ENCODE data around the gene WDR88.
"Not testable (repeated sequence)": the region's sequence is repeated elsewhere in the genome, so short reads cannot be mapped to it uniquely, and the experiment has no call there.

The WDR88 gene, protein sequence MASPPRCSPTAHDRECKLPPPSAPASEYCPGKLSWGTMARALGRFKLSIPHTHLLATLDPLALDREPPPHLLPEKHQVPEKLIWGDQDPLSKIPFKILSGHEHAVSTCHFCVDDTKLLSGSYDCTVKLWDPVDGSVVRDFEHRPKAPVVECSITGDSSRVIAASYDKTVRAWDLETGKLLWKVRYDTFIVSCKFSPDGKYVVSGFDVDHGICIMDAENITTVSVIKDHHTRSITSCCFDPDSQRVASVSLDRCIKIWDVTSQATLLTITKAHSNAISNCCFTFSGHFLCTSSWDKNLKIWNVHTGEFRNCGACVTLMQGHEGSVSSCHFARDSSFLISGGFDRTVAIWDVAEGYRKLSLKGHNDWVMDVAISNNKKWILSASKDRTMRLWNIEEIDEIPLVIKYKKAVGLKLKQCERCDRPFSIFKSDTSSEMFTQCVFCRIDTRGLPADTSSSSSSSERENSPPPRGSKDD

DNA sequence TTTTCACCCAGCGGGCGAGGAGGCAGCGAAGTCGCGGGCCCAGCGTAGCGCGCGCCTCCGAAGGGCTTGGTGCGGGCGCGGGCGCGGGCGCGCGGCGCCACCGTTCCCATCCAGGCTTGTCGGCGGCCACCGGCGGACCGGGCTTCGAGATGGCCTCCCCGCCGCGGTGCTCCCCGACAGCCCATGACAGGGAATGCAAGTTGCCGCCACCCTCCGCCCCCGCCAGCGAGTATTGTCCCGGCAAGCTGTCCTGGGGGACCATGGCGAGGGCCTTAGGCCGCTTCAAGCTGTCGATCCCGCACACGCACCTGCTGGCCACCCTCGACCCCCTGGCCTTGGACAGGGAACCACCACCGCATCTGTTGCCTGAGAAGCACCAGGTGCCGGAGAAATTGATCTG is at the start of gene WDR88:
TSS of gene WDR88 (plus strand) at position 94 of the 400 bp plus-strand sequence. CDS start at position 150, 56 bp downstream.
- no peak for DNase-seq

DNA sequence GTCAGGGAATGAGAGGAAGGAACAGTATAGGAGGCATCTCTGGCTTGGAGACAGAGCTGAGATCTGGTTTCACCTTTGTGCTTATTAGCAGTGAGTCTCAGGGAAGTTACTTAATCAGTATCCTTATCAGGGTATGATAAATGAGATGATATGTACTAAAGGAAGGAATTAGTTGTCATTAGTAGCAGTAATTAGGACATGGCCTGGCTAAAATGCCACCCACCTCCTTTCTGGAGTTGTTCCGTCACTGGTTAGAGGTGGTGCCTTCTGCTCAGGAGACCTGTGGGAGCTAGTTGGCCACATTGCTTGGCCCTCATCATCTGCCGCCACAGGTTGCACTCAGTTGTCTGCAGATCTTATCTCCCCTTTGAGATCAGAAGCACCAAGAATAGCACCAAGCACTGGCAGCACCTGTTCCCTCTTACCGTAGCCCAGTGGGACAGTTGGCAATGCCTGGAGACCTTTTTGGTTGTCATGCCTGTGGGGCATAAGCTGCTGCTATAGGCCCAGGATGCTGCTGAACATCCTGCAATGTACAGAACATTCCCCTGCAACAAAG is 46.3 kb upstream of the WDR88 start:
- no peak for DNase-seq

DNA sequence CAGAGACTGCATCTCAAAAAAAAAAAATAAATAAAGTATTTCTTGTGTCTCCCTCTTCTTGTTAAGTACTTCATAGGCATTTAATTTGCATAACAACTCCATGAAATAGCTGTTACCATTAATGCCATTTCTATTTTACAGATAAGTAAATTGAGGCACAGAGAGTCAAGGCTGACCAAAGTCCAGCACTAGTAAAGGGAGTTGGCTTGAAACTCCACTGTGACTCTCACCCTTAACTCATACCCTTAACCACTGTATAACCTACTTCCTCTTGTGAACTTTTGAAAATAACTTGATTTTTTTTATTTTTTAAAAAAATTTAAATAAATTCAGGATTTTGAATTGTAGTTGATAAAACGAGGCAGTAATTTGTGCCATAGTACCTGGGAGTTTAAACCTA is 45.0 kb upstream of the WDR88 start:
- no peak for DNase-seq

DNA sequence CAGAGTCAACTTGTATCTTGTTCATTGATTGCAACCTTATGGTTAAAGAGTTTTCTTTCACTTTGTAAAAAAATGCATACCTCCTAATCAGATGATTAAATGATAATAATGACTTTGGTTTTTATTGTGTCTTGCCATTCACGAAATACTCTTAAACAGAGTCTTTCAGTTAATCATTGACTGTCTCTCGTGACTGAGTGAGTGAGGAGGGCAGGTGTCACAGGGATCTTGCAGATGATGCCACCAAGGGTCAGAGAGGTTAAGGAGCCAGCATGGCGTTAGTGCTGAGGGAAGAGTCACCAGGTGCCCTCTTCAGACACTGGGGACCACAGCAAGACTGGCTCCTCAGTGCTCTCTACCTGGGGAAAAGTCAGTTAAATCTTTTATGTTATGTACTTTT is 42.9 kb upstream of the WDR88 start:
- DNase-seq: peak; percentile 94

DNA sequence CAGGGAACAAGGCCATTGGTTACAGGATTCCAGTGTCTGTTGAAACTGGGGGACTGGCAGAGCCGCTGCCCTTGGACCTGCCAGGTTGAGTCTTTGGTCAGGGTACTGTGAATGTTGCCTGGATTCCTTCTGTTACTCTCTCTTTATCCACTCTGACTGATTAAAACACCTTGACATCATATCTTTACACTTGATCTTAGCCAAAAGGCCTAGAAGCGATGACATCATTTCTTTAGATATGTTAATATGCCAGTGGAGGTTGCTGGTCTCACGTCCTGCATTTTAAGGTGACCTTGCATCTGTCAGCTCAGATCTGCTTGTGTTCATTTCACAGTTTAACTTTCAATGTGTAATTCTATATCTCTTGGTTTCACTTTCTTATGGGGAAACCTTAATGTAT is 41.7 kb upstream of the WDR88 start:
- peak; percentile 60 for DNase-seq

DNA sequence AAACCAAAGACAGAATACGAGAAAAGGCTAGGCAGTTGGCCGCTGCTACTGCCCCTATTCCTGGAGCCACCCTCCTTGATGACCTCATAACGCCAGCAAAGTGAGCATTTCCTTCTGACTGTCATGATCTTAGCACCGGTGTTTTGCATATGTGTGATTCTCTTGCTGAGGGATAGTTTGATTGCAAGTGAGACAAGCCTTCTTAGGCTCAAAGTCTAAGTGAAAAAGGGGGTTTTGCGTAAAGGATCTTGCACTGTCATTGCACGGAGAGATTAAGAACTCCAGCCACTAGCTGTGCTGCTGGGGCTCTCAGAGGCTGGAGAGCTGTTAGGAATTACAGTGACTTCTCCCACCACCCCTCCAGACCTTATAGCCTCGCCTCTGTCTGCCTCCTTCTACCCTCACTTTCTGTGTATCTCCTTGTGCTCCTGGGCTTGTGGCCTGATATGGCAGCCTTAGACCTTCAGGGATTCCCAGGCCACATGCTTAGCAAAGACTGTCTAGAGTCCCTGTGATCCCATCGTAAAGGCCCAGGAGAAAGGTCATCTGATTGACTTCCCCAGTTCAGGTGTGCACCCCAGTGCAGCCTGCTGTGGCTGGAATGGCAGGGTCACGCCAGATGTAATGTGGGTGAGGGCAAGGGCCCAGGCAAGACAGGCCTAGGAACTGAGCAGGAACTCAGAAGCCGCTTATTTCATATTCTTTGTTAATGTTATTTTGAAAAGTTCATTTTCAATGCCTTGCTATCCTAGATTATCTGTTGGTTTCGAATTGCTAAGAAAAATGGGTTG is 38.3 kb upstream of the WDR88 start:
- no peak for DNase-seq

DNA sequence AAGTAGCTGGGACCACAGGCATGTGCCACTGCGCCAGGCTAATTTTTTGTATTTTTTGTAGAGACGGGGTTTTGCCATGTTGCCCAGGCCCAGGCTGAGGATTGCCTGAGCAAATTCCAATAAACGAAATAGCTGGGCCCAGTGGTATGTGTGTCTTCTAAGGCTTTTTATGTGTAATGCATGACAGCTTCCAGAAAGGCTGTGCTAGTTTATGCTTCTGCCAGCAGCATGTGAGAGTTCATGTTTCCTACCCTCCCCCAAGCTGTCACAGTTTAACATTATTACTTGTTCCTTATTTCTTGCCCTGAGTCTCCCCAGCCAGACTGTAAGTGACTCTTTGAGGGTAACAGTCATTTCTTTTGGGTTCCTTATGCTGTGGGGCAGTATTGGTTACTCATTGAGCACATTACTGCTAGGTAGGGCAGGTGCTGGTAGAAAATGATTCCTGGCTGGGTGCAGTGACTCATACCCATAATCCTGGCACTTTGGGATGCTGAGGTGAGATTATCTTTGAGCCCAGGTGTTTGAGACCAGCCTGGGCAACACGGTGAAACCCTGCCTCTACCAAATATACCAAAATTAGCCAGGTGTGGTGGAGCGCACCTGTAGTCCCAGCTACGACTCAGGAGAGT is 37.4 kb upstream of the WDR88 start:
- peak; percentile 54 for DNase-seq

DNA sequence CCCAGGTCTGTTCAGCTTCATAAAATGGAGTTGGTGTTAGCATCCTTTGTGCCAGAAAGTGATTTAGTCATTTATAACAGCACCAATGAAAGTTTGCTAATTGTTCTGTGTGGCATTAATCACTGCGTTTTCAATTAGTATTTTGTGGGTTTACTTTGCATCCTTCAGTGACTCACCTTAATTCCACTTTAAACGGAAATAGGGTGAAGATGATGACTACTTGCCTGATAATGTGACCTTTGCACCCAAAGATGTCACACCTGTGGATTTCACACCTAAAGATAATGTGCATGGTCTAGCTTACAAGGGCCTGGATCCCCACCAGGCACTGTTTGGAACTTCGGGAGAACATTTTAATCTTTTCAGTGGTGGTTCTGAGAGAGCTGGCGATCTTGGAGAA is 35.9 kb upstream of the WDR88 start:
- DNase-seq: peak; percentile 51

DNA sequence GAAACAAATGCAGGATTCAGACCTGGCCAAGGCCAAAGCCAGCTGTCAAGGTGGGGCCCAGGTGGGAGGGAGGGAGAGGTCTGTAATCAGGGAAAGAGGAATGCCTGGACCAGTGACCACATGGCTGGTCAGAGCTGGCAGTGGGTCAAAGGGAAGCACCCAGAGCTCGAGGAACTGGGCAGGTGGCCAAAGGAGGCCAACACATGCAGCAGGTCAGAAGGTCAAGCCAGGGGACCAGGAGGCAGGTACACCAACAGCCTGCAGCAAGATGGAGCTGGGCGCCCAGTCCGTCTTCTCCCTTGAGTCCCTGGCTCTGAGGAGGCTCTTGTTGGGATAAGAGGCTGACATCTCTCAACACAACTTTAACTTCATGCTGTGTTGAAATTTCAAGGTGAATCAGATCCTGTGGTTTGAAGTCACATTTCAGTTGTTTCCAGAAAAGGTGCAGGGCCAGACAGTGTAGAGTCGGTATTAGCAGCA is 33.8 kb upstream of the WDR88 start:
- no peak for DNase-seq

DNA sequence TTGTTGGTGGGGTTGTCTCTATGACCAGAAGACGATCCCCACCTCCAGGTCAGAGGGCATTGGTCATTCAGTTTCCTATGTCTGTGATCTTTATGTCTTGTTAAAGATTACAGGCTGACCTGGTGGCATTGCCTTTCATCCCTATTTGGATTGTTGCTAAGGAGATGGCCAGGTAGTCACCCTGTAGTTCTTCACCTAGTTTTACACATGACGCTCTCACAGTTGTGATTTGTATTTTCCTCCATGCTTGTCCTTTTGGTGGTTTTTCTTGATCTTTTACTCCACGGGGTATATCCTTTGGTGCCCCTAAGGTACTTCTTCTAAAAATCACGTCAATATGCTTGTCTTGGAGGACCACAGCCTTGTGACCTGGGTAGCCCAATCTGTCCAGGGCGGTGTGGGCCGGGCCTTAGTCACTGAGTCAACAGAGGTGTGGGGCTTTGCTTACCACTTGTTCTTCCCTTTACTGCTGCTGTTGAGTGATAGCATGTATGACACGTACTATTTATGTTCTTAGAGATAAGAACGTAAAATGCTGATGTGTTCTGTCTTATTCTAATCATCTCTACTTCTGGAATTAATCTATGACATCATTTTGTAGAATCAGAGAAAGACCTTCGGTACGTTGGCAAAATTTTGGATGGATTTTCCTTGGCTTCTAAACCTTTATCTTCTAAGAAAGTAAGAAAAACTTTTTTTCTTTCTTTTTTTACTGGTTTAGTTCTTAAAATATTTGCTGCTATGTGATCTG is 30.8 kb upstream of the WDR88 start:
- peak; percentile 83 for DNase-seq

DNA sequence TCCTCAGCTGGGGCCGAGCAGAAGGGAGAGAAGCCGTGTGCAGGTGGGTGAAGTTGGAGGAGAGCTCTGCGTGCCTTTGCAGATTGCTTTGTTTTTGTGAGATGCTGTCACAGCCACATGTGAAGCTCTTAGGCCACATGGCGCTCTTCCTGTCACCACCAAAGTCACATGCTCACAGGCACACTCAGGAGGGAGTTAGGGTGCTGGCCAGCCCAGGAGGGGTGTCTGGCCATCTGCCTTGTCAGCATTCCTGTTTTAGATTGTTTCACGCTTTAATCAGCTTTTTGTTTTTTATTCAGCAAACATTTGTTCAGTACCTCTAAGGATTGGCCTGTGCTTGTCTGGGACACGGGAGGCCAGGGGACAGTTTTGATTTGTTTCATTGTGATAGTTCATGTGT is 29.0 kb upstream of the WDR88 start:
- no peak for DNase-seq

DNA sequence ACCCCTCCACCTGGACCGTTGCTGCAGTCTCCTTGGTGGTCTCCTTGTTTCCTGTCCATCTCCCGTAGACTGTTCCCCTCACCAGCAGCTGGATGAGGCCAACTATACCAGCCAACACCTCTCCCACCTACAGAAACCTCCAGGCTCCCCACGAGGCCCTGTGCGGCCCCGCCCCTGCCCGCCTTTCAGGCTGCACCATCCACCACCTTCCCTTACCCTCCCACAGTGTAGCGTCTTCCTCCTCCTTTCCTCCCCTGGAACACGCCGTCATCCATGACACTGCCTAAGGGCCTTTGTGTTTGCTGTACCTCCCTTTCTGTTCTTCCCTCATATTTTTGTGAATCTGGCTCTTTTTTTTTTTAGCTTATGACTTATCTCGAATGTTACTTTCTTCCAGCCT is 23.8 kb upstream of the WDR88 start:
- DNase-seq: no peak

DNA sequence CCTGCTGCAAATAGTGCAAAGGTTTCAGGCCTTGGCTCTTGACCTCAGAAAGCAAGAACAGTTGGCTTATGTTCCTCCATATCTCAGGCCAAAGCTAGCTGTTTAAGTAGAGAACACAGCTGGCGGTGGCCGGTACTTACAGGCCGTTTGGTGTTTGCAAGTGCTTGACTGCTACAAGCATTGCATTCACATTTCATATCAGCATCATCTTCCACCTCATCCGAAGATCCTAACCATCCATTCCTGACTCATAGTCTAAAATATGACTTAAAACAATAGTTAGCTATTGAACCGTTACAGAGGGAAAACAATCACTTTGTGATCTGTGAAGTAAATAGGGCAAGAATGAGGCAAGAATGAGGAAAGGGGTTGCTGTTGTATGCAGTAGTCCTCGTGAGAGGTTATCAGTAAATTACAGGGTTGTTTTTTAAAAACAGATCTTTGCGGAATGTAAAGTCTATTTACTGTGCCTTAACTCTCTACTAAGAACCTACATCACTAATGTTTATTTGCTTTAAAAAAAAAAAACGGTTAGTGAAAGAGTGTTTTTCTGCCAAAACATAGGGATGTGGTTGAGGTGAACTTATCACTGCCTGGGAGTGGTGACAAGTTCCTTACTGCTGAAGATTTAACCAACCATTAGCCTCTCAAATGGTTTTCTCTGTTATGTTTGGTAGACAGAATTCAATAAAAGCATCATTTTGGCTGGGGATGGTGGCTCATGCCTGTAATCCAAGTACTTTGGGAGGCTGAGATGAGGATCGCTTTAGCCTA is 21.6 kb upstream of the WDR88 start:
- no peak for DNase-seq

DNA sequence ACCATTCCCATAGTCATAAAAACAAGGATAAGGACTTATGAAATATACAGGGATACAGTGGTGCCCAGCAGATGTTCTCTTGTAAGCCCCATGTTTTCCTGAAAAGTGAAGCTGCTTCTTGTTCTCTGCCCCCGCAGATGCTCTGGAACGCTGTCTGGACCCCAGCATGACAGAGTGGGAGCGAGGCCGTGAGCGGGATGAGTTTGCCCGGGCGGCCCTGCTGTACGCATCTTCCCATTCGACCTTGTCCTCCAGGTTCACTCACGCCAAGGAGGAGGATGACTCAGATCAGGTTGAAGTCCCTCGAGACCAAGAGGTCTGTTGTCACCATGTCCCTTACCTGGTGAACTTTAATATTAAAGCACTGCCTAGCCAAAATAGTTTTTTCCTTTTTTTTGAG is 20.3 kb upstream of the WDR88 start:
- DNase-seq: no peak

DNA sequence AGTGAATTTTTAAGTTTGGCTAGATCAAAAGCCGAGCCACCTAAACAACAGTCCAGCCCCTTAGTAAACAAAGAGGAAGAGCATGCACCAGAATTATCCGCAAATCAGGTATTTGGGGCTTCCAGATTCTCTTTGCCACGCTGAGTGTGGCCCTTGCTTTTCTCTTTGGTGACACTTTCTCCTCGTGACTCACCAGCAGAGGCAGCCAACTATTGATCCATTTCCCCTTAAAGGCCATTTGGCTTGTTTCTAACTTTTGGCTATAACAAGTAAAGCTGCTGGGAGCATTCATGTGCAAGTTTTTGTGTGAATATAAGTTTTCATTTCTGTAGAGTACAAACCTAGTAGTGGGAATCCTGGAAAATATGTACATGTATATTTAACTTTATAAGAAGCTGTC is 17.6 kb upstream of the WDR88 start:
- DNase-seq: no peak

DNA sequence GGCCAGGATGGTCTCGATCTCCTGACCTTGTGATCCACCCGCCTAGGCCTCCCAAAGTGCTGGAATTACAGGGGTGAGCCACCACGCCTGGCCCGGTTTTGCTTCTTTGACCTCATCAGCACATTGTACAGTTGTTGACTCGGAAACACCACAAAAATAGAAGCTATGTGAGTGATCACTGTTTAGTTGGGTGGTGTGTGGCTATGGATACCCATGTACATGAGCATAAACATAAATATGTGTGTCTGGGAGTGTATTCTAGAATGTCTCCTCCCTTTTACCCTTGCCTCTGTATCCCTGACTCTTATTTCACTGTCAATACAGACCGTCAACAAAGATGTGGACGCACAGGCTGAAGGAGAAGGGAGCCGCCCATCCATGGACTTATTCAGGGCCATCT is 14.4 kb upstream of the WDR88 start:
- no peak for DNase-seq

DNA sequence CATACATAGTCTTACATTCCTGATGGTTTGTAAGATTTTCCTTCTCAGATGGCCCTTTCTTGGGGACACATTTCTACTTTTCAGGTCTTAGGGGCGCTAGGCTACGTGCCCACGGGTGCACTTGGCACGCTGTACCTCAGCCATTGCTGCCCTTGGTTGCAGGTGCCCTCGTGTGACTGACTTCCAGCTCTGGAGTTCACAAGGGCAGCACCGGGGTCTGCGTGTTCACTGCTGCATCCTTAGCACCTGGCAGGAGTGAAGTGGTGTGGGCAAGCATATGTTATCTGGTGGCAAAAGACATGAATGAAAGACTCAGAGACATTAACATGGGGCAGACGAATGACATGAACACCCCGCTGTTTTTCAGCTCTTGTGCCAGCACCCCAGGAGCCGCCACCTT is 13.3 kb upstream of the WDR88 start:
- no peak for DNase-seq

DNA sequence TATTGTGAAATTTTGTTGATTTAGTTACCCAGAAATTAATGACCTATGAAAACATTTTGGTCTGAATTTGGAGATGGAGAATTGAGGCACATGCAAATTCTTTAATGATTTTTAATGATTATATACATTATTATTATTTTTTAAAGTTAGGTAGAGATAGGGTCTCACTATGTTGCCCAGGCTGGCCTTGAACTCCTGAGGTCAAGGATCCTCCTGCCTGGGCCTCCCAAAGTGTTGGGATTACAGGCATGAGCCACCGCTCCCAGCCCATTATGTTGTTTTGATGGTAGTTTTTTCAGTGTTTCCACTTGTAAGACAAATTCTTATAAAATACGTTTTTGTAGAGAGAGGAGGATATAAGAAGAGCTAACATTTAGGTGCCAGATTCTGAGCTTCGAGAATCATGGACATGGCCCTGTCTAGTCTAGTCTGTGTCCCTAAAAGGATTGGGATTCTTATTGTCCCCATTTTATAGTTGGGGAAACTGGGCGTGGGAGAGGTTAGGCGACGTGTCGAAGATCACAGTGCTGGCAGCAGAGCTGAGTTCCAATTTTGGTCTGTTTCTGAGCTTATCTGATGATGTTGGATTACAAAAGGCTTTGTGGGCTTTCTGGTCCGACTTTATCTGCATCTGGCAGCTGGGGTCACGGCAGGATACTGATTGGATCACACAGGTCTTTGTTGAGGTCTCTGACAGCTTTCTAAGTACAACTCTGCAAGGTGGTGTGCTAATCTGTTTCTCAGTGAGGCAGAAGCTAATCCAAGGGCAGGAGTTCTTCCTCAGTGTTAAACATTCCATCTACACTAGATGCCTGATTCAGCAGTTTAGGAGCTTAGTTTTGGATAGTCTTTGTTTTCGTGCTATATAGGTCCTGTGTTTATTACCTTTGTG is 7.5 kb upstream of the WDR88 start:
- DNase-seq: no peak

DNA sequence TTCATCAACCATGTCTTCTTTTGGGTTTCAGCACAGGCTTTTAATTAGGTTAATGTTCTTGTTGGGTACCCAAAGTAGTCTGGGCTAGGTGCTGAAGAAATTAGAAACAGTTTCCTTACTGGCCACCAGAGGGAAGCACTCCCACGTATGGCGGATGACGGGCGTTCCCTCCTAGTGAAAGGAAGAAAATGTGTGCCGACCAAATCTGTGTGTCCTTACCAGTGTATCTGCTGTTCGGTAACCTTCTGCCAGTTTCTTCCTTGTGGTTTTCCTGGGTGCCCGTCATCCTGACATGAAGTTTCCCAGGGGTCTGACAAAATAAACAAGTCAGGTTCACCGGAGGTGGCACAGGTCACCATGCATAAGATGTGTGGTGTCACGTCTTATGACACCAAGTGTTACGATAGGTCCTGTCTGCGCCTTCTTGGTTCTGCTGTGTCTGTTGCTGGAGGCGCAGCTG is 6.0 kb upstream of the WDR88 start:
- peak; percentile 86 for DNase-seq

DNA sequence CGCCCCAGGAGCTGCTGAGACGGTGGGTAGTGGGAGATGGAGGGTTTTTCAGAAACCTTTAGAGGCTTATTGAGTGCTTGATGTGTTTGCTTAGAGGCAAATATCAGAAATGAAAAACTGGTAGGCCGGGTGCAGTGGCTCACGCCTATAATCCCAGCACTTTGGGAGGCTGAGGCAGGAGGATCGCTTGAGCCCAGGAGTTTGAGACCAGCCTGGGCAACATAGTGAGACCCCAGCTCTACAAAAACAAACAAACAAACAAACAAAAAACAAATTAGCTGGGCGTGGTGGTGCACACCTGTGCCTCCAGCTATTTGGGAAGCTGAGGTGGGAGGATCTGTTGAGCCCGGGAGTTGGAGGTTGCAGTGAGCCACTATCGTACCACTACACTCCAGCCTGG is 5.2 kb upstream of the WDR88 start:
- DNase-seq: not testable (repeated sequence)
